H9 (cell line): ENCODE data around the gene LNPK. TPM values are rescaled to one million over a fixed set of nuclear protein-coding genes. Genes with fewer than 3 reads are reported as not detected.

Experiments used
- DNase-seq: peaks from one replicate; pipeline ENCODE4 v3.0.0-alpha.2; 2017
- H2AFZ ChIP-seq: one replicate; pipeline ENCODE4 v1.6.1; 2013; ENCODE audit warnings: mild to moderate bottlenecking, low read length, control low read depth, moderate library complexity
- H2AK5ac ChIP-seq: 2 replicates; pipeline ENCODE4 v1.6.1; 2013; ENCODE audit warnings: low read length, control low read depth, mixed read lengths; ENCODE audit not compliant: insufficient read length
- H2BK120ac ChIP-seq: one replicate; pipeline ENCODE4 v1.6.1; 2013; ENCODE audit warnings: low read depth, mild to moderate bottlenecking, low read length, control low read depth, inconsistent platforms; ENCODE audit not compliant: poor library complexity, severe bottlenecking
- H2BK12ac ChIP-seq: 2 replicates; pipeline ENCODE4 v1.6.1; 2013; ENCODE audit warnings: low read length, control low read depth, mixed read lengths, low read depth; ENCODE audit not compliant: insufficient read length
- H2BK15ac ChIP-seq: 2 replicates; pipeline ENCODE4 v1.6.1; 2013; ENCODE audit warnings: low read depth, low read length, control low read depth
- H2BK20ac ChIP-seq: one replicate; pipeline ENCODE4 v1.6.1; 2013; ENCODE audit warnings: low read depth, mild to moderate bottlenecking, low read length, control low read depth, inconsistent platforms; ENCODE audit not compliant: poor library complexity, severe bottlenecking
- H2BK5ac ChIP-seq: 2 replicates; pipeline ENCODE4 v1.6.1; 2013; ENCODE audit warnings: low read length, control low read depth, mixed read lengths; ENCODE audit not compliant: insufficient read length
- H3K14ac ChIP-seq: 2 replicates; pipeline ENCODE4 v1.6.1; 2013; ENCODE audit warnings: low read length, control low read depth; ENCODE audit not compliant: insufficient read depth
- H3K18ac ChIP-seq: 2 replicates; pipeline ENCODE4 v1.6.1; 2013; ENCODE audit warnings: low read depth, mild to moderate bottlenecking, mixed read lengths, low read length, control low read depth; ENCODE audit not compliant: insufficient read length
- H3K23ac ChIP-seq: 2 replicates; pipeline ENCODE4 v1.6.1; 2013; ENCODE audit warnings: low read length, control low read depth, mixed read lengths, low read depth; ENCODE audit not compliant: insufficient read length
- H3K23me2 ChIP-seq: 2 replicates; pipeline ENCODE4 v1.6.1; 2013; ENCODE audit warnings: low read depth, mild to moderate bottlenecking, mixed read lengths, low read length, control low read depth; ENCODE audit not compliant: insufficient read length, poor library complexity, severe bottlenecking
- H3K27ac ChIP-seq: 2 replicates; pipeline ENCODE4 v1.5.1; 2013; ENCODE audit warnings: low read length, control low read depth, mixed read lengths, low read depth; ENCODE audit not compliant: insufficient read length
- H3K27me3 ChIP-seq: 2 replicates; pipeline ENCODE4 v1.6.1; 2013; ENCODE audit warnings: low read length, control low read depth, inconsistent platforms; ENCODE audit not compliant: insufficient read depth
- H3K4ac ChIP-seq: 2 replicates; pipeline ENCODE4 v1.6.1; 2013; ENCODE audit warnings: low read depth, mild to moderate bottlenecking, control low read depth, inconsistent platforms, low read length, moderate library complexity
- H3K4me1 ChIP-seq: 2 replicates; pipeline ENCODE4 v1.6.1; 2013; ENCODE audit warnings: low read length, control low read depth, inconsistent platforms; ENCODE audit not compliant: insufficient read depth
- H3K4me2 ChIP-seq: 2 replicates; pipeline ENCODE4 v1.6.1; 2013; ENCODE audit warnings: low read length, control low read depth, mixed read lengths; ENCODE audit not compliant: insufficient read length, insufficient read depth
- H3K56ac ChIP-seq: 2 replicates; pipeline ENCODE4 v1.6.1; 2013; ENCODE audit warnings: low read depth, mild to moderate bottlenecking, mixed read lengths, low read length, control low read depth; ENCODE audit not compliant: insufficient read length
- H3K79me1 ChIP-seq: 2 replicates; pipeline ENCODE4 v1.6.1; 2013; ENCODE audit warnings: low read depth, mild to moderate bottlenecking, moderate library complexity, low read length, control low read depth, inconsistent platforms; ENCODE audit not compliant: insufficient read depth, poor library complexity, severe bottlenecking
- H3K79me2 ChIP-seq: 2 replicates; pipeline ENCODE4 v1.6.1; 2013; ENCODE audit warnings: low read length, control low read depth, inconsistent platforms; ENCODE audit not compliant: insufficient read depth
- H3K9ac ChIP-seq: 2 replicates; pipeline ENCODE4 v1.6.1; 2013; ENCODE audit warnings: low read length, control low read depth, mixed read lengths; ENCODE audit not compliant: insufficient read length; ENCODE audit errors: extremely low read depth
- H3K9me3 ChIP-seq: one replicate; pipeline ENCODE4 v1.6.1; 2013; ENCODE audit warnings: low read depth, low read length, inconsistent platforms; ENCODE audit not compliant: control insufficient read depth
- H3T11ph ChIP-seq: one replicate; pipeline ENCODE4 v1.6.1; 2013; ENCODE audit warnings: mild to moderate bottlenecking, low read length, control low read depth, inconsistent platforms
- H4K20me1 ChIP-seq: one replicate; pipeline ENCODE4 v1.6.1; 2013; ENCODE audit not compliant: control insufficient read depth, insufficient read length, insufficient read depth
- H4K5ac ChIP-seq: 2 replicates; pipeline ENCODE4 v1.6.1; 2013; ENCODE audit warnings: low read depth, mild to moderate bottlenecking, mixed read lengths, low read length, control low read depth; ENCODE audit not compliant: insufficient read length
- H4K8ac ChIP-seq: replicated peaks from 2 replicates; pipeline ENCODE4 v1.6.1; 2013; ENCODE audit warnings: low read length, control low read depth, mixed read lengths, low read depth; ENCODE audit not compliant: insufficient read length
- H4K91ac ChIP-seq: 2 replicates; pipeline ENCODE4 v1.6.1; 2013; ENCODE audit warnings: low read depth, mild to moderate bottlenecking, moderate library complexity, mixed read lengths, low read length, control low read depth; ENCODE audit not compliant: insufficient read length
- H3K27ac Mint-ChIP-seq, 3 experiments: 2 replicates in 2 of 3; 3 replicates in 1 of 3; pipeline ENCODE4 v1.8.0; 2020 to 2021; ENCODE audit warnings: mixed read lengths in 3 of 3, mild to moderate bottlenecking in 1 of 3, moderate library complexity in 1 of 3
- H3K27me3 Mint-ChIP-seq: 2 replicates; pipeline ENCODE4 v1.8.0; 2021; ENCODE audit warnings: low read depth, mild to moderate bottlenecking, moderate library complexity, mixed read lengths
- H3K36me3 Mint-ChIP-seq, 3 experiments: 2 replicates in 2 of 3; 3 replicates in 1 of 3; pipeline ENCODE4 v1.8.0; 2020 to 2021; ENCODE audit warnings: low read depth in 3 of 3, mixed read lengths in 3 of 3; ENCODE audit not compliant: insufficient read depth in 1 of 3
- H3K4me1 Mint-ChIP-seq, 2 experiments: 2 replicates each; pipeline ENCODE4 v1.8.0; 2020; ENCODE audit warnings: mixed read lengths in 2 of 2
- H3K4me3 Mint-ChIP-seq, 2 experiments: 2 replicates in 1 of 2; 3 replicates in 1 of 2; pipeline ENCODE4 v1.8.0; 2020 to 2021; ENCODE audit warnings: mild to moderate bottlenecking in 2 of 2, mixed read lengths in 2 of 2, moderate library complexity in 1 of 2
- H3K9me3 Mint-ChIP-seq, 2 experiments: 2 replicates in 1 of 2; 3 replicates in 1 of 2; pipeline ENCODE4 v1.8.0; 2020; ENCODE audit warnings: mild to moderate bottlenecking in 2 of 2, mixed read lengths in 2 of 2, moderate library complexity in 1 of 2
- CTCF ChIP-seq: fragments of 200-600 bp; sonication (generic); conservative IDR thresholded peaks from 3 replicates; pipeline ENCODE4 v1.8.0; 2021; ENCODE audit warnings: antibody characterized with exemption, mild to moderate bottlenecking
- WGBS: extraction: QIAGEN DNeasy Blood & Tissue Kit; methylation state at CpG from one replicate; pipeline ENCODE4 v1.1.7; 2013; ENCODE audit warnings: missing lambda C conversion rate, low lambda C conversion rate, mixed read lengths; ENCODE audit not compliant: insufficient read length; ENCODE audit errors: extremely low coverage; 5-methylcytosine and 5-hydroxymethylcytosine counted together
- long read RNA-seq: library from polyadenylated mRNA; unstranded; transcript quantifications from one replicate; pipeline ENCODE4 v2.0.0, GENCODE V29; 2020
- total RNA-seq: library from RNA; stranded (reverse); gene quantifications from 2 replicates; pipeline ENCODE4 v1.2.1, GENCODE V29; 2021

The LNPK gene
- 8.5 and 9.7 TPM in 2 replicates for total RNA-seq
- long read RNA-seq, full-length matches to known transcripts = 15 of 25 reads
- long read RNA-seq, partial matches to known transcripts = 1 of 25 reads
- long read RNA-seq, other reads (novel, unspliced or antisense) = 9 of 25 reads

- no peak within 1 kb of the TSS for H2BK120ac ChIP-seq
- no peaks in the 10 kb centered on the region for H3K9me3 ChIP-seq
- H3K23me2 ChIP-seq = peaks cover 12% of the 10 kb centered on the region
- H3K18ac ChIP-seq = no peak within 1 kb of the TSS
- no peak within 1 kb of the TSS for H4K8ac ChIP-seq
- H2AK5ac ChIP-seq = no peak within 1 kb of the TSS
- H3K4ac ChIP-seq = no peak within 1 kb of the TSS
- H3K14ac ChIP-seq = no peak within 1 kb of the TSS; the same call in 1 of the 2 replicates
- Mint-ChIP-seq H3K4me1 (peaks cover 13 to 15% of the 10 kb centered on the region in 2 experiments), H3K27ac (peak within 1 kb of the TSS in 1 of 3 experiments; percentile 8; a peak in 1 of 7 replicates), H3K4me3 (peak within 1 kb of the TSS; percentile 72 to 87), H3K9me3 (no peaks in the 10 kb centered on the region), H3K27me3 (peaks cover 37% of the 10 kb centered on the region), H3K36me3 (no peaks in the 10 kb centered on the region)
- DNase-seq = peak; percentile 94
- no peaks in the 10 kb centered on the region for H4K20me1 ChIP-seq
- no peak within 1 kb of the TSS for H3K23ac ChIP-seq
- no peak within 1 kb of the TSS for H2BK5ac ChIP-seq
- no peak within 1 kb of the TSS for H3K56ac ChIP-seq
- peak within 1 kb of the TSS; percentile 60 for H2AFZ ChIP-seq
- no peak within 1 kb of the TSS for H3K27ac ChIP-seq
- H2BK20ac ChIP-seq = no peak within 1 kb of the TSS
- H3K27me3 ChIP-seq = no peaks in the 10 kb centered on the region; the same call in 1 of the 2 replicates
- peak within 1 kb of the TSS; percentile 94 for H3K4me2 ChIP-seq
- H2BK15ac ChIP-seq = no peak within 1 kb of the TSS
- H3K79me2 ChIP-seq = no peaks in the 10 kb centered on the region
- H2BK12ac ChIP-seq = no peak within 1 kb of the TSS
- WGBS = no CpG with 5 or more reads among the region's 57 CpGs
- TF ChIP-seq CTCF = no peak; the same call in 2 of the 3 replicates
- H3K9ac ChIP-seq = peak within 1 kb of the TSS; percentile 57
- no peak within 1 kb of the TSS for H4K5ac ChIP-seq
- no peaks in the 10 kb centered on the region for H3K79me1 ChIP-seq
- H4K91ac ChIP-seq = no peak within 1 kb of the TSS
- no peak within 1 kb of the TSS for H3T11ph ChIP-seq
- H3K4me1 ChIP-seq = no peaks in the 10 kb centered on the region
Measured at GRCh38 chr2:176001916-176002687, at the start of gene LNPK. Gene LNPK, minus strand, starts transcription at chr2:176002267. Its CDS starts 6,683 bp downstream, at chr2:175995584.
